Hematopoietic multipotent progenitor cell treated with erythropoietin and hydrocortisone succinate and interleukin-3 and kit ligand, for 4 days (in vitro differentiated cells): ENCODE measurements around the gene ZNF578.
"Not testable (repeated sequence)": the region's sequence is repeated elsewhere in the genome, so short reads cannot be mapped to it uniquely, and the experiment has no call there.

ENCODE experiments used
- DNase-seq: peaks from one replicate; pipeline ENCODE4 v3.0.0-alpha.2; 2015

The ZNF578 gene

DNA sequence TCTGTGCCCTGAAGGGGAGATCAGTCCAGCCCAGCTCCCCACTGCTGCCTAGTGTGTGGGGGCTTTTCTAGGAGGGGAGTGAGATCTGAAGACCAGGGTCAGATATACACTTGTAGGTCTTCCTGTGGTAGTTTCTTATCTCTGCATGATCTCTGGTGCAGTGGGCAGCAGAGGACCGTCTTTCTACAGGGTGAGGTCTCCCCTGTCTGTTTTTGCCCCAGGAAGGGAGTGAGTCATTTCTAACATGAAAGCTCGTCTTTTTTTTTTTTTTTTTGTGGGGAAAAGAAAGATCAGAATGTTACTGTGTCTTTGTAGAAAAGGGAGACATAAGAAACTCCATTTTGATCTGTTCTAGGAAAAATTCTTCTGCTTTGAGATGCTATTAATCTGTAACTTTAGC is 65.3 kb downstream of the ZNF578 start:
- DNase-seq = no peak

DNA sequence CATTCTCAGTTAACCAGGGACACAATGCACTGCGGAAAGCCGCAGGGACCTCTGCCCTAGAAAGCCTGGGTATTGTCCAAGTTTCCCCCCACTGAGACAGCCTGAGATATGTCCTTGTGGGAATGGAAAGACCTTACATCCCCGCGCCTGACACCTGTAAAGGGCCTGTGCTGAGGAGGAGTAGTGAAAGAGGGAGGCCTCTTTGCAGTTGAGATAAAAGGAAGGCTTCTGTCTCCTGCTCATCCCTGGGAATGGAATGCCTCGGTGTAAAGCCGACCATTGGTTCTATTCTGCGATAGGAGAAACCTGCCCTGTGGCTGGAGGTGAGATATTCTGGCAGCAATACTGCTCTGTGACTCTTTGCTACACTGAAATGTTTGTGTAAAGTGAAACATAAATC is 65.8 kb downstream of the ZNF578 start:
- not testable (repeated sequence) for DNase-seq

DNA sequence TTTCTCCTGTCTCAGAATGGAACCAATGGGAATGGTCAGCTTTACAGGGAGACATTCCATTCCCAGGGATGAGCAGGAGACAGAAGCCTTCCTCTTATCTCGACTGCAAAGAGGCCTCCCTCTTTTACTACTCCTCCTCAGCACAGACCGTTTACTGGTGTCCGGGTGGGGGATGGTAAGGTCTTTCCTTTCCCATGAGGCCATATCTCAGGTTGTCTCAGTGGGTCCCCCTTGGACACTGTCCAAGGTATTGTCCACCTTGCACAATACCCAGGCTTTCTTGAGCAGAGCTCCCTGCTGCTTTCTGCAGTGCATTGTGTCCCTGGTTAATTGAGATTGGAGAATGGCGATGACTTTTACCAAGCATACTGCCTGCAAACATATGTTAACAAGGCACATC is 66.7 kb downstream of the ZNF578 start:
- no peak for DNase-seq

DNA sequence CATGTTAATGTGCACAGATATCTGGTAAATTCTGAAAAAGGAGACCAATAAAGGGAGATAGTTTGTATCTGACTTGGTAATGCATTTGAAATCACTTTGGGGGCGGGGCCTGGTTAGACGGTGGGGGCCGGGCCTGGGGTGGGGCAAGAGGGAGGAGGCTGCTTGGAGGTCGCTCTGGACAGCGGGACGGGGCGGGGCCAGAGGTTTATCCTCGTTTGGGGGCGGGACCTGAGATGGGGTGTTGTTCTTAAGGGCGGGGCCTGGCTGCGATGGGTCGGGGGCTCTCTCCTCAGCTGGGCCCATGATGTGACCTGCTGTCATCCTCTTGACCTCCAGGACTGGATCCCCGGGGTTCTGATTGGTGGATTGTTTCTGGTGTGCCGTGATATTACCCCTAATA is 69.2 kb downstream of the ZNF578 start:
- DNase-seq = no peak

DNA sequence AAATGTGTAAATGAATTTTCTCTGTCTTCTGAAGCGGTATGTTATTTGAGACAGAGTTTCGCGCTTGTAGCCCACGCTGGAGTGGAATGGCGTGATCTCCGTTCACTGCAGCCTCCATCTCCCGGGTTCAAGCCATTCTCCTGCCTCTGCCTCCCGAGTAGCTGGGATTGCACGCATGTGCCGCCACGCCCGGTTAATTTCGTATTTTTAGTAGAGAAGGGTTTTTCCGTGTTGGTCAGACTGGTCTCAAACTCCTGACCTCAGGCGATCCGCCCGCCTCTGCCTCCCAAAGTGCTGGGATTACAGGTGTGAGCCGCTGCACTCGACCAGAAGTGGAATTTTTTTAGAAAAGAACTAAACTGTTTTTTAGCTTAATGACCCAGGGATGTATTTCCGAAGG is 70.7 kb downstream of the ZNF578 start:
- DNase-seq = no peak

DNA sequence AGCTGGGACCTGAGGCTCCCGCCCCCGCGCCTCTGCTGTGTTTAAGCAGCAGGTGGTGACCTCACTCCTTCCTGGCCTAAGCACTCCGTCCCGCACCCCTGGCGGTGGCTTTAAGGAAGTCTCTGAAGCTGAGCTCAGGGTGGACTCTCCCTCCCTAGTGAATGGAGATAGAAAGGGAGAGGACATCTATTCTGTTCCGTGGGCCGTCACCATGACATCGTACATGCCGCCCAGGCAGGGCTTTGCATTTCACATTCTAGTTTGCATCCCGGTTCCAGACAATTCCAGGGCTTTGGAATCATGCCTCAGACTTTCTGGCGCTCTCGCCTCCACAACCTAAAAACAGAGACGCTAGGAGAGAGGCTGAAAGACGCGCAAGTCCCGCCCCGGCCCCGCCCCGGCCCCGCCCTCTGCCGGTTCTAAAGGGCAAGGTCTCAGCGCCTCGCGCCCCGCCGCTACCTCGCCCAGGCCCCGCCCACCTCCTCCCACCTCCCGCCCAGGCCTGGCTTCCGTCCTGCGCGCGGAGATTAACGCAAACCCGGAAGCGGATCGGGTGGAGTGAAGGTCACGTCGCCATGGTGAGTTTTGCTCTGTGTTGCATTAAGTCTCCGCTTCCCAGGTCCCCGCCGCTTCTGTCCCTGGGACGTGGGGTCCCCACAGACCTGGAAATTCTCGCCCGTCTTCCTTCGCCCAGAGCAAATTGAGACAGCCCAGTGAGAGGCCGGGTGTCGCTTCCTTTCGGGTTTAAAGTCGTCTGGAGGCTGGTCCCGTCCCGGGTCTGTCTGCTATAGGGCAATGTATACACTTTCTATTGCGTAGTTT is 74.0 kb downstream of the ZNF578 start, which contains the start of gene ZNF808:
ZNF808 (plus strand) TSS at position 535 of the 822 bp plus-strand sequence. CDS start 15,617 bp downstream, outside the sequence.
- DNase-seq = peak; percentile 97

DNA sequence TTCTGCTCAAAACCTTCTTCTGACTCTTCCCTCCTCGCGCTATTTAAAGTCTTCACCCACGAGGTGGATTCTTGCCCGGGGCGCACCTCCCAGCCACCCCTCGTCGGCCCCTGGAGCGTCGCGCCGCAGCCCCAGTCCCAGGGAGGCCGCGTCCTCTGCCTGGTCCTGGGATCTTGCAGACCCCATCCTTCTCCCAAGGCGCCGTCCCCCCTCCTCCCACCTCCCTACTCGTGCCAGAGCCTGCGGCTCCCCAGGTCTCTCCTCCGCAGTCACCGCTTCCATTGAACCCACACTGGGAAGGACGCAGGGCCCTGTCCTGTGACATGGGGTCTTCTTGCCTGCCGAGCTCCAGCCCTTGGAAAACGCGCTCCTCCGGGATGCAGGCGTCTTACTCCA is 74.6 kb downstream of the ZNF578 start:
- no peak for DNase-seq

DNA sequence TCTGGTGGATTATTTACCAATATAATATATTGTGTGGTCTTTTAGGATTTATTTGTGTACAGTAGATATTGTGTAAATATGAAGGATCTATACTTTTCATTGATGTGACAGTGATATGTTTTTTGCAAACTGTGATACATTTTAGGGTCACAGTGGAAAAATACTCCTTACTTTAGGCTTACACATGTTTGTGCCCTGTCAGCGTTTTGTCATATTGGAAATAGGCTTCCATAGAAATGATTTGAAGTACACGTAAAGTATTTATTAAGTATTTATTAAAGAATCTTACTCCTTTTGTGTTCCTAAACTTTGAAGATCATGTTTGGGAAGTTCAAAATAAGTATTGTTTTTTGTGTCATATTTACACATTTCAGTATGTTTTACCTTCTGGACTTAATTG is 79.1 kb downstream of the ZNF578 start:
- no peak for DNase-seq

DNA sequence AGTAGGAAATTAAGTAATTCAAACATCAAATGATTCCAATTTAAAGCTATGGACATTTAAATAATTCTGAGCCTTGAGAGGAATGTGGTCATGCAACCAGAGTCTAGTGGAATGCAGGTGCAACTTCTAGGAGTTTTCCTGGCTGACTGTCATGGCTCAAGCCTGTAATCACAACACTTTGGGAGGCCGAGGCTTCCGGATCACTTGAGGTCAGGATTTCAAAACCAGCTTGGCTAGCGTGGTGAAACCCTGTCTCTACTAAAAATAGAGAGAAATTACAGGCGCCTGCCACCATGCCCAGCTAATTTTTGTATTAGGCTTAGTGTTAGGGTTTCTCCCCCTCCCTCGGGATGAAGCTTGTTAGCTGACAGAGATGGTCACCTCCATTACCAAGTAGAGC is 80.5 kb downstream of the ZNF578 start:
- no peak for DNase-seq

DNA sequence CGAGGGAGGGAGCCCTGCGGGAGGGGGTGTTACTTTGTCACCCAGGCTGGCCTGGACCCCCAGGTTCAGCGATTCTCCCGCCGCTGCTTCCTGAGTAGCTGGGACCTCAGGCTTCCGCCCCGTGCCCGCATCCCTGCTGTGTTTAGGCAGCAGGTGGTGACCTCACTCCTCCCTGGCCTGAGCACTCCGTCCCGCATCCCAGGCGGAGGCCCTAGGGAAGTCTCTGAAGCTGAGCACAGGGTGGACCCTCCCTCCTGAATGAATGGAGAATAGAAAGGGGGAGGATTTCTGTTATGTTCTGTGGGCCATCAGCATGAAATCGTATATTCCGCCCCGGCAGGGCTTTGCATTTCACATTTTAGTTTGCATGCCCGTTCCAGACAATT is 82.0 kb downstream of the ZNF578 start:
- DNase-seq = not testable (repeated sequence)

DNA sequence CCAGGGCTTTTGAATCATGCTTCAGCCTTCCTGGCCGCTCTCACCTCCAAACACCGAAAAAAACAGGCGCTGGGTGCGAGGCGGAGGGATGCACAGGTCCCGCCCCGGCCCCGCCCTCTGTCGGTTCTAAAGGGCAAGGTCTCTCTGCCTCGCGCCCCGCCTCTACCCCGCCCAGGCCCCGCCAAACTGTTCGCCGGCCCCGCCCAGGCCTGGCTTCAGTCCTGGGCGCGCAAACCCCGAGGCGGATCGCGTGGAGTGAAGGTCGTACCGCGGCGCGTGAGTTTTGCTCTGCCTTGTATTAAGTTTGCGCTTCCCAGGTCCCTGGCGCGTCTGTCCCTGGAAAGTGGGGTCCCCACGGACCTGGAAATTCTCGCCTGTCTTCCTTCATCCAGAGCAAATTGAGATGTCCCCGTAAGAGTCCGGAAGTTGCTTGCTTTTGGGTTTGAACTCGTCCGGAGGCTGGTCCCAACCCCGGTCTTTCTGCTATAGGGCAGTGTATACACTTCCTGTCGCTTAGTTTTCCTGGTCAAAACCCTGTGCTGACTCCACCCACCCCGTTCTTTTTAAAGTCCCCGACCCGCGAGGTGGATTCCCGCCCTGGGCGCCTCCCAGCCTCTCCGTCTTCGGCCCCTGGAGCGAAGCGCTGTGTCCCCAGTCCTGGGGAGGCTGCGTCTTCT is 82.6 kb downstream of the ZNF578 start:
- DNase-seq = peak; percentile 96

DNA sequence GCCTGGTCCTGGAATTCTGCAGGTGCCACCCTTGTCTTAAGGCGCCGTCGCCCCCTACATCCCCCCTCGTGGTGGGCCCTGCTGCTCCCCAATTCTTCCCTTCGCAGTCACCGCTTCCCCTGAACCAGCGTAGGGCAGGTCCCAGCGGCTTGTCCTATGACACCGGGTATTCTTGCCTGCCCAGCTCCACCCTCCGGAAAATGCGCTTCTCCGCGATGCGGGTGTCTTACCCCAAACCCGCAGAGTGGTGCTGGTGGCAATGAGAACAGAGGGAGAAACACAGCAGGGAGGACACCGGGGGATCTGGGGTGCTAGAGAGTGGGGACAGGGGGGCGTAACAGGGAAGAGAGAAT is 83.1 kb downstream of the ZNF578 start:
- peak; percentile 76 for DNase-seq

DNA sequence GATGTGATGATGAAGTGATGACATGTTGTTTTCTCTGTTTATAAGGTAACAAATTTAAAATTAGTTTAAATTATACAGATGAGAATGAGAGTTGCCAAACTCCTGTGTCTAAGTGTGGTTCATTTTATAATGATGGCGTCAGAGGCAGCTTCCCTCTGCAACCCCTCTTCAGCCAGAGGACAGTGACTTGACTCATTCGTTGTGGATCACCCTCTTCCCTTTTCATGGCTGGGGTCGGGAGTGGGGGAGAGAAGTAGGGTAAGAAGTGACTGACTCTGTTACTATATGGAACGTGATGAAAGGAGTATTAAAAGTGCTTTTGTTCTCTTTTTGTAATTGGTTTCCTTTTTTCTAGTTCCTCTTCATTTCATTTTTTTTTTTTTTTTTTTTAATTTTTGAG is 85.5 kb downstream of the ZNF578 start:
- not testable (repeated sequence) for DNase-seq

DNA sequence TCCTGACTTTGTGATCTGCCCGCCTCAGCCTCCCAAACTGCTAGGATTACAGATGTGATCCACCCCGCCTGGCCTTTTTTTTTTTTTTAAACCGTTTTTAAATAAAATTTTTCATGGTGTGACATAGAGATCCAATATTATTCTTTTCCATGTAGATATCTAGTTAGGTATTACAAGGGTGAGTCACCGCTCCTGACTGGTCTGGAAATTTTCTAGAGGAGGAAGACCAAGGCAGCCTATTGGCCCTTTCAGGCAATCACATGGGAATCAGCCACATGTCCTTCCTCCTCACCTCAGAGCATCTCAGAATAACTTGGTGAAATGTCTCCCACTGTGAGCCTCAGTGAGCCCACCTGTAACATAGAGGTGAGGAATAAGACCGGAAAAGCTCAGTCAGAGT is 87.8 kb downstream of the ZNF578 start:
- not testable (repeated sequence) for DNase-seq

DNA sequence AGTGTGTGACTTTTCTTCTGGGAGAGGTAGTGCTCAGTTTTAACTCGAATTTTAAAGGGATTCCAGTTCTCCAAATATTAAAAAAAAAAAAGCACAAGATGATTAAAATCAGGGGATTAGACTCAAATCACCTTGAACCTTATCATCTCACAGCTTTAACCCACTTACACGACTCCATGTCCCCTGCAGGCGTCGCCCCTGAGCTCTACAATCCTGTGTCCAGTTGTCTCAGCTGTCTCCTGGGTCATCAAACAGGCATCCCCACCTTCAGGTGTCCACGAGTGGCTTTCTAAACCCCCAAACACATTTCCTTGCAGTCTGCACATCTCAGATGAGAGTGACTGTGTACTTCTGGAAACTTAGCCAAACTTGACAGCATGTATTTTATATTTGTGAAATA is 88.3 kb downstream of the ZNF578 start:
- no peak for DNase-seq

DNA sequence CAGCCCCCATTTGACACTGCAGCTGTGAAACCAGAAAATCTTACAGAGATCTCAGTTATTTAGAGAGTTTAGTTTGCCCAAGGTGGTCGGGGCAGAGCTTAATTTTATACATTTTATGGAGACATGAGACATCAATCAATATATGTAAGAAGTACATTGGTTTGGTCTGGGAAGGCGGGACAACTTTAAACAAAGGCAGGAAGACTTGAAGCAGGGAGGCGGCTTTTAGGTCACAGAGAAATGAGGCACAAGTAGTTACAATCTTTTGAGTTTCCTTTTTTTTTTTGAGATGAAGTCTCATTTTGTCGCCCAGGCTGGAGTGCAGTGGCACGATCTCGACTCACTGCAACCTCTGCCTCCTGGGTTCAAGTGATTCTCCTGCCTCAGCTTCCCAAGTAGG is 89.2 kb downstream of the ZNF578 start:
- not testable (repeated sequence) for DNase-seq

DNA sequence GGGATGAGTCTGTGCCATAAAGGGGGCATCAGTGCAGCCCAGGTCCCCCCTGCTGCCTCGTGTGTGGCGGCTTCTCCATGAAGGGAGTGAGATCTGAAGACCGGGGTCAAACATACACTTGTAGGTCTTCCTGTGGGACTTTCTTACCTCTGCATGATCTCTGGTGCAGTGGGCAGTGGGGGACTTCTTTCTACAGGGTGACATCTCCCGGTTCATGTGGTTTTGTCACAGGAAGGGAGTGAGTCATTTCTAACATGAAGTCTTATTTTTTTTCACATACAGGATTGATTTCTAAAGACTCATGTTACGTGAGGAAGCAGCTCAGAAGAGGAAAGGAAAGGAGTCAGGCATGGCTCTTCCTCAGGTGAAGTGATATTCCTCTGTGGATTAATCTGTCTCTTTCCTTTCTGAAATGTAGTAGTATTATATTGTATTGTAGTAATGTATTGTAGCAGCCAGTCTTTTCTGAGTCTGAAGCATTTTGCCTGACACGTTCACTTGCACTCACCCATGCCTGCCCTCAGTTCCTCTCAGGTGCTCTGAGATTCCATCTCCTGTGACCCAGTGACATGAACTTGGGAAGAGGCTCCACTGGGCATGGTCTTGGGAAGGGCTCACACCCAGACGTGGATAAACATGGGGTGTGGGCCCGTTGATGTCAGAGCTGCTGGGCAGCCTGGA is 89.8 kb downstream of the ZNF578 start:
- peak; percentile 38 for DNase-seq

DNA sequence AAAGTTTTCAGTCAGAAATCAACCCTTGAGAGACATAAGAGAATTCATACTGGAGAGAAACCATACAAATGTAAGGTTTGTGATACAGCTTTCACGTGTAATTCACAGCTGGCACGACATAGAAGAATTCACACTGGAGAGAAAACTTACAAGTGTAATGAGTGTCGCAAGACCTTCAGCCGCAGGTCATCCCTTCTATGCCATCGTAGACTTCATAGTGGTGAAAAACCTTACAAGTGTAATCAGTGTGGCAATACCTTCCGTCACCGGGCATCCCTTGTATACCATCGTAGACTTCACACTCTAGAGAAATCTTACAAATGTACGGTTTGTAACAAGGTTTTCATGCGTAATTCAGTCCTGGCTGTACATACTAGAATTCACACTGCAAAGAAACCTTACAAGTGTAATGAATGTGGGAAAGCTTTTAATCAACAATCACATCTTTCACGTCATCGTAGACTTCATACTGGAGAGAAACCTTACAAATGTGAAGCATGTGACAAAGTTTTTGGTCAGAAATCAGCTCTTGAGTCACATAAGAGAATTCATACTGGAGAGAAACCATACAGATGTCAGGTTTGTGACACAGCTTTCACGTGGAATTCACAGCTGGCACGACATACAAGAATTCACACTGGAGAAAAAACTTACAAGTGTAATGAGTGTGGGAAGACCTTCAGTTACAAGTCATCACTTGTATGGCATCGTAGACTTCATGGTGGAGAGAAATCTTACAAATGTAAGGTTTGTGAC is 101.0 kb downstream of the ZNF578 start:
- peak; percentile 9 for DNase-seq

DNA sequence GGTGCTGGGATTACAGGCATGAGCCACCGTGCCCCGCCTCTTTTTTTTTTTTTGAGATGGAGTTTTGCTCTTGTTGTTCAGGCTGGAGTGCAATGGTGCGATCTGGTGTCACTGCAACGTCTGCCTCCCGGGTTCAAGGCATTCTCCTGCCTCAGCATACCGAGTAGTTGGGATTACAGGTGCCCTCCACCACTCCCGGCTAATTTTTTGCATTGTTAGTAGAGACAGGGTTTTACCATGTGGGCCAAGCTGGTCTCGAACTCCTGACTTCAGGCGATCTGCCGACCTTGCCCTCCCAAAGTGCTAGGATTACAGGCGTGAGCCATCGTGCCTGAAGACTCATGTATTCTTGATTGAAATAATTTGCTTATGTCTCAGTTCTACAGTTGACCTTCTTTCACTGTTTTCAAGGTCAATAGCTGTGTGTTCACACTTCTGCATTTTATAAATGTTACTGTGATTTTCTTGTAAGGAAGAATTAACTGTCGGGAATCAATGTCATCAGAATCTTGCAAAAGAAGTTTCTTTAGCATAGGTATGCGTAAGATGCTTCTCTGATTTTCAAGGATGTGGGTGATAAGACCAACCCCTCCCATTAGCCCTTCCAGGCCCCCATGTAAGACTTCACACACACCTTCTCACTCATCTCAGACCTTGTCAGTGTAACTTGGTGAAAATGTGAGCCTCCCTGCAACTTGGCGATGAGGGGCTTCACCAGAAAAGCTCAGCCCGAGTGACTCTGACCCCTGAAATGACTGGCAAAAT is 104.1 kb downstream of the ZNF578 start:
- no peak for DNase-seq

DNA sequence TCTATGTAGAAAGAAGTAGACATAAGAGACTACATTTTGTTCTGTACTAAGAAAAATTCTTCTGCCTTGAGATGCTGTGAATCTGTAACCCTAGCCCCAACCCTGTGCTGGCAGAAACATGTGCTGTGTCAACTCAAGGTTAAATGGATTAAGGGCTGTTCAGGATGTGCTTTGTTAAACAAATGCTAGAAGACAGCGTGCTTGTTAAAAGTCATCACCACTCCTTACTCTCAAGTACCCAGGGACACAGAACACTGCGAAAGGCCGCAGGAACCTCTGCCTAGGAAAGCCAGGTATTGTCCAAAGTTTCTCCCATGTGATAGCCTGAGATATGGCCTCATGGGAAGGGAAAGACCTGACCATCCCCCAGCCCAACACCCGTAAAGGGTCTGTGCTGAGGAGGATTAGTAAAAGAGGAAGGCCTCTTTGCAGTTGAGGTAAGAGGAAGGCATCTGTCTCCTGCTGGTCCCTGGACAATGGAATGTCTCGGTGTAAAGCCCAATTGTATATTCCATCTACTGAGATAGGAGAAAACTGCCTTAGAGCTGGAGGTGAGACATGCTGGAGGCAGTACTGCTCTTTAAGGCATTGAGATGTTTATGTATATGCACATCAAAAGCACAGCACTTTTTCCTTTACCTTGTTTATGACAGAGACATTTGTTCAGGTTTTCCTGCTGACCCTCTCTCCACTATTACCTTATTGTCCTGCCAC is 105.5 kb downstream of the ZNF578 start:
- DNase-seq = not testable (repeated sequence)

DNA sequence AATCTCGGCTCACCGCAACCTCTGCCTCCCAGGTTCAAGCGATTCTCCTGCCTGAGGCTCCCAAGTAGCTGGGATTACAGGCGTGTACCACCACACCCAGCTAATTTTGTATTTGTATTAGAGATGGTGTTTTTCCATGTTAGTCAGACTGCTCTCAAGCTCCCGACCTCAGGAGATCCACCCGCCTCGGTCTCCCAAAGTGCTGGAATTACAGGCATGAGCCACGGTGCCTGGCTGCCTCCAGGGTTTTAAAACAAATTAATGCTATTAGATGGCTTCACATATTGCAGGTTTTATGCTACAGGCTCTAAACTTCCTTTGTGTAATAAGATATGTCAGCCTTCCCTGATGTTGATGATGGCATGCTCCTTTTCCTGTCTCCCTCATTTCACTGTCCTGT is 108.3 kb downstream of the ZNF578 start:
- DNase-seq = not testable (repeated sequence)
